SU-DHL-6 (cell line): ENCODE results near the gene NCOA1.

Source experiments
- H2AFZ ChIP-seq: fragments of 200-600 bp; sonication (generic); 2 replicates; pipeline ENCODE4 v1.6.1; 2014; ENCODE audit warnings: low read depth, mild to moderate bottlenecking, moderate library complexity, mixed read lengths, antibody characterized with exemption, low read length; ENCODE audit not compliant: severe bottlenecking
- H3F3A ChIP-seq: fragments of 200-600 bp; shearing (Covaris generic); 2 replicates; pipeline ENCODE4 v1.6.0; 2016; ENCODE audit warnings: antibody characterized with exemption, mild to moderate bottlenecking; ENCODE audit not compliant: insufficient read depth
- H3K27ac ChIP-seq: fragments of 200-600 bp; sonication (generic); 2 replicates; pipeline ENCODE4 v1.5.1; 2016; ENCODE audit warnings: low read depth, mild to moderate bottlenecking, low read length, moderate library complexity, mixed read lengths
- H3K27me3 ChIP-seq: fragments of 200-600 bp; sonication (generic), shearing (Covaris generic); 2 replicates; pipeline ENCODE4 v1.6.0; 2014; ENCODE audit warnings: mild to moderate bottlenecking, low read length
- H3K36me3 ChIP-seq: fragments of 200-600 bp; sonication (generic); 2 replicates; pipeline ENCODE4 v1.6.1; 2014; ENCODE audit warnings: mild to moderate bottlenecking, low read length, mixed read lengths
- H3K4me2 ChIP-seq: fragments of 300-600, 200-600 bp; shearing (Covaris generic), sonication (generic); 2 replicates; pipeline ENCODE4 v1.6.0; 2014; ENCODE audit warnings: low read length, low read depth, mild to moderate bottlenecking; ENCODE audit not compliant: poor library complexity, severe bottlenecking
- H3K4me3 ChIP-seq: fragments of 200-600 bp; sonication (generic); 2 replicates; pipeline ENCODE4 v1.5.1; 2014; ENCODE audit warnings: antibody characterized with exemption, low read length, mild to moderate bottlenecking, mixed read lengths; ENCODE audit not compliant: insufficient read depth, poor library complexity, severe bottlenecking
- H3K79me2 ChIP-seq: fragments of 200-600 bp; sonication (generic); 2 replicates; pipeline ENCODE4 v1.6.1; 2014; ENCODE audit warnings: mild to moderate bottlenecking, low read length, moderate library complexity; ENCODE audit not compliant: insufficient read depth
- H3K9ac ChIP-seq: fragments of 200-600 bp; sonication (generic); 2 replicates; pipeline ENCODE4 v1.7.0; 2014; ENCODE audit warnings: mild to moderate bottlenecking, low read length
- H3K9me2 ChIP-seq: fragments of 200-600 bp; sonication (generic); replicated peaks from 2 replicates; pipeline ENCODE4 v1.6.1; 2014; ENCODE audit warnings: low read length; ENCODE audit not compliant: insufficient read depth
- H3K9me3 ChIP-seq: fragments of 200-600 bp; sonication (generic); 2 replicates; pipeline ENCODE4 v1.6.1; 2014; ENCODE audit warnings: low read length, mixed read lengths; ENCODE audit not compliant: insufficient read depth
- H4K20me1 ChIP-seq: fragments of 200-600 bp; sonication (generic); 2 replicates; pipeline ENCODE4 v1.6.1; 2014; ENCODE audit warnings: low read depth, mild to moderate bottlenecking, antibody characterized with exemption, low read length, moderate library complexity, mixed read lengths
- CTCF ChIP-seq: fragments of 200-600 bp; sonication (generic); IDR thresholded peaks from one replicate; pipeline ENCODE4 v1.5.1; 2017; ENCODE audit warnings: antibody characterized with exemption, mild to moderate bottlenecking, low read length, moderate library complexity; ENCODE audit not compliant: insufficient read depth, poor library complexity, severe bottlenecking
- EZH2phosphoT487 ChIP-seq: fragments of 200-600 bp; sonication (generic), shearing (Covaris generic); conservative IDR thresholded peaks from 2 replicates; pipeline ENCODE4 v1.6.1; 2018; ENCODE audit warnings: mild to moderate bottlenecking, antibody characterized with exemption, low read length, moderate library complexity, mixed read lengths

The NCOA1 gene

GRCh38 chr2:24576617-24577016, 85.6 kb downstream of the NCOA1 start:
- Histone ChIP-seq H3K9me2 (no peaks in the 10 kb centered on the region), H3F3A (peaks cover 21% of the 10 kb centered on the region; the same call in 1 of the 2 replicates), H3K36me3 (no peaks in the 10 kb centered on the region), H2AFZ (no peak overlapping the region), H3K79me2 (no peaks in the 10 kb centered on the region), H3K4me2 (peak overlapping the region; percentile 70), H3K4me3 (no peak overlapping the region), H3K9ac (no peak overlapping the region), H3K27ac (peak overlapping the region; percentile 91), H3K27me3 (no peaks in the 10 kb centered on the region), H4K20me1 (no peaks in the 10 kb centered on the region), H3K9me3 (no peaks in the 10 kb centered on the region)
- no peak for TF ChIP-seq CTCF
- no peak for TF ChIP-seq EZH2phosphoT487

GRCh38 chr2:24577481-24577880, 86.4 kb downstream of the NCOA1 start:
- H3K4me3 ChIP-seq: peak overlapping the region; percentile 6
- H3K9me3 ChIP-seq: no peaks in the 10 kb centered on the region
- peak overlapping the region; percentile 70 for H3K4me2 ChIP-seq

GRCh38 chr2:24579053-24579803, 88.2 kb downstream of the NCOA1 start:
- Histone ChIP-seq H2AFZ (no peak overlapping the region), H3K4me2 (peak overlapping the region; percentile 70), H3K4me3 (no peak overlapping the region), H3K9ac (0 out of 2 replicates have a peak overlapping the region, but pooled peaks have one; percentile 24), H3K36me3 (no peaks in the 10 kb centered on the region), H3K27me3 (no peaks in the 10 kb centered on the region), H3K9me2 (no peaks in the 10 kb centered on the region), H3K9me3 (no peaks in the 10 kb centered on the region), H4K20me1 (no peaks in the 10 kb centered on the region), H3K27ac (peak overlapping the region; percentile 91), H3K79me2 (no peaks in the 10 kb centered on the region), H3F3A (peaks cover 21% of the 10 kb centered on the region; the same call in 1 of the 2 replicates)
- TF ChIP-seq EZH2phosphoT487 (no peak), CTCF (no peak)

More at GRCh38 chr2:24577481-24577880, 86.4 kb downstream of the NCOA1 start:
- Histone ChIP-seq H3K9ac (0 out of 2 replicates have a peak overlapping the region, but pooled peaks have one; percentile 19), H3F3A (peaks cover 21% of the 10 kb centered on the region; the same call in 1 of the 2 replicates), H3K79me2 (no peaks in the 10 kb centered on the region), H3K27ac (peak overlapping the region; percentile 91), H4K20me1 (no peaks in the 10 kb centered on the region), H3K36me3 (no peaks in the 10 kb centered on the region), H3K9me2 (no peaks in the 10 kb centered on the region), H3K27me3 (no peaks in the 10 kb centered on the region), H2AFZ (no peak overlapping the region)
- TF ChIP-seq CTCF: no peak
- no peak for TF ChIP-seq EZH2phosphoT487
